ENCODE data around the gene SSTR3. TPM values are rescaled to one million over a fixed set of nuclear protein-coding genes. Genes with fewer than 3 reads are reported as not detected.

The SSTR3 gene
- total RNA-seq, 1 donor: not detected

DNA sequence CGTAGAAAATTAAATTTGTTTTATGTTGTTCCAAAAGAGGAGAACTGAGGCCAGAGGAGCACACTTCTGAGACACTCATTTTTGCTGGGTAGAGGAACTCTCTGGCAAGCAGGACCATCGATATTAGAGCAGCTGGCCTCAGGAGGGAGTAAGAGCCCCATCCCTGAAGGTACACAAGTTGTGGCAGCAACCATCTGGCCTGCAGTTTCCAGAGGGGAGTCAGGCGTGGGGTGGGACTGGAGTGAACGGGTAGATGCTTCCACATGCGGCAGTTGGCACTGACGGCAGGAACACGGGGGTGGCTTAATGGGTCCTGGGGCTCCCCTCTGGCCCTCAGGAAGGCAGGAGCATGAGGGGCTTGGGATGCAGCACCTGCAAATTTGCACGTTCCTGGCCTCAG, 13.2 kb upstream of the SSTR3 start:
- DNase-seq (ENCODE audit: low read depth): no peak
- no peak overlapping the region for H3K4me3 ChIP-seq (ENCODE audit: low read depth, low read length)
- TF ChIP-seq, protein P1, sequence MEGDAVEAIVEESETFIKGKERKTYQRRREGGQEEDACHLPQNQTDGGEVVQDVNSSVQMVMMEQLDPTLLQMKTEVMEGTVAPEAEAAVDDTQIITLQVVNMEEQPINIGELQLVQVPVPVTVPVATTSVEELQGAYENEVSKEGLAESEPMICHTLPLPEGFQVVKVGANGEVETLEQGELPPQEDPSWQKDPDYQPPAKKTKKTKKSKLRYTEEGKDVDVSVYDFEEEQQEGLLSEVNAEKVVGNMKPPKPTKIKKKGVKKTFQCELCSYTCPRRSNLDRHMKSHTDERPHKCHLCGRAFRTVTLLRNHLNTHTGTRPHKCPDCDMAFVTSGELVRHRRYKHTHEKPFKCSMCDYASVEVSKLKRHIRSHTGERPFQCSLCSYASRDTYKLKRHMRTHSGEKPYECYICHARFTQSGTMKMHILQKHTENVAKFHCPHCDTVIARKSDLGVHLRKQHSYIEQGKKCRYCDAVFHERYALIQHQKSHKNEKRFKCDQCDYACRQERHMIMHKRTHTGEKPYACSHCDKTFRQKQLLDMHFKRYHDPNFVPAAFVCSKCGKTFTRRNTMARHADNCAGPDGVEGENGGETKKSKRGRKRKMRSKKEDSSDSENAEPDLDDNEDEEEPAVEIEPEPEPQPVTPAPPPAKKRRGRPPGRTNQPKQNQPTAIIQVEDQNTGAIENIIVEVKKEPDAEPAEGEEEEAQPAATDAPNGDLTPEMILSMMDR (IDR thresholded peaks at IDR 0.05; ENCODE audit: insufficient read depth, low read length): no peak

DNA sequence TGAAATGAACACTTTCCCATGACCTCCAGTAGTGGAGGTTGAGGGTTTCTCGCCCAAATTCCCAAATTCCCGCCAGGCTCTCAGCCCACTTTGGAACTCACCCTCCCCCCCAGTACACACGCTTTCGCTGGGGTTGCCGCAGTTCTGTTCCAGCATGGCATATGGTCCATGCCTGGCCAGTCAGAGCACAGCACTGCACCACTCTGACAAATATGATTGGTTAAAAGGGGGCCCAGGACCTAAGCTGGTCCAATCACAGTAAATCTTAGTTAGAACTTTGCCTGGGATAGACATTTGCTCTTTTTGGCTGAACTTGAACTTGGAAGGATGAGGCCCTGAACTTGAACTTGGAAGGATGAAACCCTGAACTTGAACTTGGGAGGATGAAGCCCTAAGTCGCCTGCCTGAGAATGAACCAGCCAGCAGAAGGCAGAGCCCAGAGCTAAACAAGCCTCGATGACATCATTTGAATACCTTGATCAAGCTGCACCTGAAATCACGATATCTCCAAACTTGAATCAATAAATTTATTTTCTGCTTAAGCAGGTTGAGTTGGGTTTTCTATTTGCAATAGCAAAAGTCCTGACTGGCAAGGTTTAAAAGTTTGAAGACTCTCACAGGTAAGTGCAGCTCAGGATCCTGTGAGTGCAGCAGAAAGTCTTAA, 12.6 kb upstream of the SSTR3 start:
- no peak overlapping the region for H3K4me3 ChIP-seq (ENCODE audit: low read depth, low read length)
- TF ChIP-seq, protein P1 (IDR thresholded peaks at IDR 0.05; ENCODE audit: insufficient read depth, low read length): no peak
- no peak for DNase-seq (ENCODE audit: low read depth)

DNA sequence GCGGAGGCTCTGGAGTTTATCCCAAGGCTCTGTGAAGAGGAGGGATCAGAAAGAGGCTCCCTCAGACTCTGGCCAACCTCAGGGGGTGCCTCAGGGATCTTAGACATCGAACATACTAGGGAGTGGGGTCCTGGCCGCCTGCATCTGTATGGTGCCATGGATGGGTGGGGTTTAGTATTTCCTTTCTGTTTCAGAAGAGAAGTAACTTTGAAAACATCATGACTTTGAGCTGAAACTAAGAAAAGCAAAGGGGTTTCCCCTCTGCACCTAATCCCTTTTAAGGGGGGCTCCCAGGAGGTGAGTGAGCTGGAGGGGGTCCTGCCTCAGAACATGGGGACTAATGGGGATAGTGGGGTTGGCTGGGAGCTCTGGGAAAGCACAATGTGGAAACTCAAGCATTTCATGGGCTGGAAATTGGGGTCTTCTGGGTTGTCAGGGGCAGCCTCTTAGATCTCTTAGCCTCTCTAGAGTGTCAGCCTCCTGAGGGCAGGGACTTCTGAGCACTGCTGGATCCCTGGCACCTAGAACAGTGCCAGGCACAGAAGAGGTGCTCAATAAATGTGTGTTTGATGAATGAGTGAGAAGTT, 11.8 kb upstream of the SSTR3 start:
- DNase-seq (ENCODE audit: low read depth): no peak
- H3K4me3 ChIP-seq (ENCODE audit: low read depth, low read length): no peak overlapping the region
- TF ChIP-seq, protein P1 (IDR thresholded peaks at IDR 0.05; ENCODE audit: insufficient read depth, low read length): no peak

DNA sequence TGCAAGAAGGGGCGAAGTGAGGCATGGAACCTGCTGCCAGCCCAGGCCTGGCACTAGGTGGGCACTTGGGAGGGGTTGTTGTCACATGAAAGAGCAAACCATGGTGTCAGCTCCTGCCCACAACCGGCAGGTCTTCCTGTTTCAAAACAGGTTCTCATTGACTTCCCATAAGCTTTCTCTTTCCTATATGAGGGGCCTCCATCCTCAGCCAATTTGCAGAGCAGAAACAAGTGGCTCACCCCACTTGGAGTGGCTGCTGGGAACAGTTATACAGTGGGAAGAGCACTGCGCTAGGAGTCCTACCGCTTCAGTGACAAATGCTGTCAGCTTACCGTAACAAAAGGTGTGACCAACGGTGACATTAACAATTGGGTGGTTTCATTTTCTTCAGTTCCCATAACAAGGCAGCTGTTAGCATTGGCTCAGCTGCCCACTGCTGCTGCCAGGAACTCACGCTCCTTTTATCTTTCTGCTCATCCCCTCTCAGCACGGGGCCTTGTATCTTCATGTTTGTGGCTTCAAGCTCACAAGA, 10.2 kb upstream of the SSTR3 start:
- TF ChIP-seq, protein P1 (IDR thresholded peaks at IDR 0.05; ENCODE audit: insufficient read depth, low read length): no peak
- no peak for DNase-seq (ENCODE audit: low read depth)
- H3K4me3 ChIP-seq (ENCODE audit: low read depth, low read length): no peak overlapping the region

DNA sequence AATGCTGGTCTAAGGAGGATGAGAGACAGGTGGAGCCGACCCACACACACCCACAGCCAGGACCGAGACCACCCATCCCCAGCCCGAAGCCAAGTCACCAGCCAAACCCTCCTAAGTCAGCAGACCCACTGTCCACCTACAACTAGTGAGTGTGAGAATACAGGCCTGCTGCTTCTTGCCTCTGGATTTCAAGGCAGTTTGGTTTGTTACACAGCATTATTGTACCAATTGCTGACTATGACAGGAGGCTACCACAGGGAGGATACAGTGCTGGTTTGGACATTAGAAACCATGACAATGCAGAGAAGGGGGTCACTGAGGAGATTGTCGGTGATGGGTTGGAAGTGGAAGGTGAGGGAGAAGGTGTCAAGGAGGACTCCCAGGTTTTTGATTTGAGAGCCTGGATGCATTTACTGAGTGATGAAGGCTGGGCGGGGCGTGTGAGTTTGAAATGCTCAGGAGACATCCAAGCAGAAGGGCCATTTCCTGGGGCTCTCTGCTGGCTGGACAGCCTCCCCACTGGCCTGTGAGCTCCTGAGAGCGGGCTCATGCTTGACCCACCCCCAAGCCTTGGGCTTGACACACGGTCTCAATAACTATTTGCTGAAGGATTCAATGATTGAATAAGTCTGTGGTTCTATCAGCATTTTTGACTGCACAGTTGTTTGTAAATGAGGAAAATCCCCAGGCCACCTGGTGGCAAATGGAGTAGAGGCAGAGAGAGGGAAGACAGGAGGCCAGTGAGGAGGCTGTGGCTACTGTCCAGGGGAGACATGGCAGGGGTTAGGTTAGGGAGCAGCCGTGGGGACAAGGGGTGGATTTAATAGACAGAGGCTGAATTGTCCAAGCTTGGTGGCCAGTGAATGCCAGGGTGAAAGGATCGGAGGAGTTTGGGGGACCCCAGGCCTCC, 9.4 kb upstream of the SSTR3 start:
- no peak overlapping the region for H3K4me3 ChIP-seq (ENCODE audit: low read depth, low read length)
- DNase-seq (ENCODE audit: low read depth): no peak
- TF ChIP-seq, protein P1 (IDR thresholded peaks at IDR 0.05; ENCODE audit: insufficient read depth, low read length): no peak

DNA sequence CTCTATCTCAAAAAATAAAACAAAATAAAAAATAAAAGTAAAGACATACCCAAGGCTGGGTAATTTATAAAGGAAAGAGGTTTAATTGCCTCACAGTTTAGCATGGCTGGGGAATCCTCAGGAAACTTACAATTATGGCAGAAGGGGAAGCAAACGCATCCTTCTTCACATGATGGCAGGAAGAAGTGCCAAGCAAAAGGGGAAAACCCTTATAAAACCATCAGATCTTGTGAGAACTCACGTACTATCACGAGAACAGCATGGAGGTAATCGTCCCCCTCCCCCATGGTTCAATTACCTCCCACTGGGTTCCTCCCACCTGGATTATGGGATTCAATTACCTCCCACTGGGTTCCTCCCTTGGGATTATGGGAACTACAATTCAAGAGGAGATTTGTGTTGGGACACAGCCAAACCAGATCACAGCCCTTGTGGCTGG, 8.3 kb upstream of the SSTR3 start:
- no peak overlapping the region for H3K4me3 ChIP-seq (ENCODE audit: low read depth, low read length)
- TF ChIP-seq, protein P1 (IDR thresholded peaks at IDR 0.05; ENCODE audit: insufficient read depth, low read length): no peak
- DNase-seq (ENCODE audit: low read depth): peak; percentile 28
